H9 (cell line): ENCODE data around the gene DDA1. TPM values are rescaled to one million over a fixed set of nuclear protein-coding genes. Genes with fewer than 3 reads are reported as not detected.

ENCODE experiments used
- DNase-seq: peaks from one replicate; pipeline ENCODE4 v3.0.0-alpha.2; 2017
- H2AFZ ChIP-seq: one replicate; pipeline ENCODE4 v1.6.1; 2013; ENCODE audit warnings: mild to moderate bottlenecking, low read length, control low read depth, moderate library complexity
- H2AK5ac ChIP-seq: 2 replicates; pipeline ENCODE4 v1.6.1; 2013; ENCODE audit warnings: low read length, control low read depth, mixed read lengths; ENCODE audit not compliant: insufficient read length
- H2BK120ac ChIP-seq: one replicate; pipeline ENCODE4 v1.6.1; 2013; ENCODE audit warnings: low read depth, mild to moderate bottlenecking, low read length, control low read depth, inconsistent platforms; ENCODE audit not compliant: poor library complexity, severe bottlenecking
- H2BK12ac ChIP-seq: 2 replicates; pipeline ENCODE4 v1.6.1; 2013; ENCODE audit warnings: low read length, control low read depth, mixed read lengths, low read depth; ENCODE audit not compliant: insufficient read length
- H2BK15ac ChIP-seq: 2 replicates; pipeline ENCODE4 v1.6.1; 2013; ENCODE audit warnings: low read depth, low read length, control low read depth
- H2BK20ac ChIP-seq: one replicate; pipeline ENCODE4 v1.6.1; 2013; ENCODE audit warnings: low read depth, mild to moderate bottlenecking, low read length, control low read depth, inconsistent platforms; ENCODE audit not compliant: poor library complexity, severe bottlenecking
- H2BK5ac ChIP-seq: 2 replicates; pipeline ENCODE4 v1.6.1; 2013; ENCODE audit warnings: low read length, control low read depth, mixed read lengths; ENCODE audit not compliant: insufficient read length
- H3K14ac ChIP-seq: 2 replicates; pipeline ENCODE4 v1.6.1; 2013; ENCODE audit warnings: low read length, control low read depth; ENCODE audit not compliant: insufficient read depth
- H3K18ac ChIP-seq: 2 replicates; pipeline ENCODE4 v1.6.1; 2013; ENCODE audit warnings: low read depth, mild to moderate bottlenecking, mixed read lengths, low read length, control low read depth; ENCODE audit not compliant: insufficient read length
- H3K23ac ChIP-seq: 2 replicates; pipeline ENCODE4 v1.6.1; 2013; ENCODE audit warnings: low read length, control low read depth, mixed read lengths, low read depth; ENCODE audit not compliant: insufficient read length
- H3K23me2 ChIP-seq: 2 replicates; pipeline ENCODE4 v1.6.1; 2013; ENCODE audit warnings: low read depth, mild to moderate bottlenecking, mixed read lengths, low read length, control low read depth; ENCODE audit not compliant: insufficient read length, poor library complexity, severe bottlenecking
- H3K27ac ChIP-seq: 2 replicates; pipeline ENCODE4 v1.5.1; 2013; ENCODE audit warnings: low read length, control low read depth, mixed read lengths, low read depth; ENCODE audit not compliant: insufficient read length
- H3K27me3 ChIP-seq: 2 replicates; pipeline ENCODE4 v1.6.1; 2013; ENCODE audit warnings: low read length, control low read depth, inconsistent platforms; ENCODE audit not compliant: insufficient read depth
- H3K4ac ChIP-seq: 2 replicates; pipeline ENCODE4 v1.6.1; 2013; ENCODE audit warnings: low read depth, mild to moderate bottlenecking, control low read depth, inconsistent platforms, low read length, moderate library complexity
- H3K4me1 ChIP-seq: 2 replicates; pipeline ENCODE4 v1.6.1; 2013; ENCODE audit warnings: low read length, control low read depth, inconsistent platforms; ENCODE audit not compliant: insufficient read depth
- H3K4me2 ChIP-seq: 2 replicates; pipeline ENCODE4 v1.6.1; 2013; ENCODE audit warnings: low read length, control low read depth, mixed read lengths; ENCODE audit not compliant: insufficient read length, insufficient read depth
- H3K56ac ChIP-seq: 2 replicates; pipeline ENCODE4 v1.6.1; 2013; ENCODE audit warnings: low read depth, mild to moderate bottlenecking, mixed read lengths, low read length, control low read depth; ENCODE audit not compliant: insufficient read length
- H3K79me1 ChIP-seq: 2 replicates; pipeline ENCODE4 v1.6.1; 2013; ENCODE audit warnings: low read depth, mild to moderate bottlenecking, moderate library complexity, low read length, control low read depth, inconsistent platforms; ENCODE audit not compliant: insufficient read depth, poor library complexity, severe bottlenecking
- H3K79me2 ChIP-seq: 2 replicates; pipeline ENCODE4 v1.6.1; 2013; ENCODE audit warnings: low read length, control low read depth, inconsistent platforms; ENCODE audit not compliant: insufficient read depth
- H3K9ac ChIP-seq: 2 replicates; pipeline ENCODE4 v1.6.1; 2013; ENCODE audit warnings: low read length, control low read depth, mixed read lengths; ENCODE audit not compliant: insufficient read length; ENCODE audit errors: extremely low read depth
- H3K9me3 ChIP-seq: one replicate; pipeline ENCODE4 v1.6.1; 2013; ENCODE audit warnings: low read depth, low read length, inconsistent platforms; ENCODE audit not compliant: control insufficient read depth
- H3T11ph ChIP-seq: one replicate; pipeline ENCODE4 v1.6.1; 2013; ENCODE audit warnings: mild to moderate bottlenecking, low read length, control low read depth, inconsistent platforms
- H4K20me1 ChIP-seq: one replicate; pipeline ENCODE4 v1.6.1; 2013; ENCODE audit not compliant: control insufficient read depth, insufficient read length, insufficient read depth
- H4K5ac ChIP-seq: 2 replicates; pipeline ENCODE4 v1.6.1; 2013; ENCODE audit warnings: low read depth, mild to moderate bottlenecking, mixed read lengths, low read length, control low read depth; ENCODE audit not compliant: insufficient read length
- H4K8ac ChIP-seq: replicated peaks from 2 replicates; pipeline ENCODE4 v1.6.1; 2013; ENCODE audit warnings: low read length, control low read depth, mixed read lengths, low read depth; ENCODE audit not compliant: insufficient read length
- H4K91ac ChIP-seq: 2 replicates; pipeline ENCODE4 v1.6.1; 2013; ENCODE audit warnings: low read depth, mild to moderate bottlenecking, moderate library complexity, mixed read lengths, low read length, control low read depth; ENCODE audit not compliant: insufficient read length
- H3K27ac Mint-ChIP-seq, 3 experiments: 2 replicates in 2 of 3; 3 replicates in 1 of 3; pipeline ENCODE4 v1.8.0; 2020 to 2021; ENCODE audit warnings: mixed read lengths in 3 of 3, mild to moderate bottlenecking in 1 of 3, moderate library complexity in 1 of 3
- H3K27me3 Mint-ChIP-seq: 2 replicates; pipeline ENCODE4 v1.8.0; 2021; ENCODE audit warnings: low read depth, mild to moderate bottlenecking, moderate library complexity, mixed read lengths
- H3K36me3 Mint-ChIP-seq, 3 experiments: 2 replicates in 2 of 3; 3 replicates in 1 of 3; pipeline ENCODE4 v1.8.0; 2020 to 2021; ENCODE audit warnings: low read depth in 3 of 3, mixed read lengths in 3 of 3; ENCODE audit not compliant: insufficient read depth in 1 of 3
- H3K4me1 Mint-ChIP-seq, 2 experiments: 2 replicates each; pipeline ENCODE4 v1.8.0; 2020; ENCODE audit warnings: mixed read lengths in 2 of 2
- H3K4me3 Mint-ChIP-seq, 2 experiments: 2 replicates in 1 of 2; 3 replicates in 1 of 2; pipeline ENCODE4 v1.8.0; 2020 to 2021; ENCODE audit warnings: mild to moderate bottlenecking in 2 of 2, mixed read lengths in 2 of 2, moderate library complexity in 1 of 2
- H3K9me3 Mint-ChIP-seq, 2 experiments: 2 replicates in 1 of 2; 3 replicates in 1 of 2; pipeline ENCODE4 v1.8.0; 2020; ENCODE audit warnings: mild to moderate bottlenecking in 2 of 2, mixed read lengths in 2 of 2, moderate library complexity in 1 of 2
- CTCF ChIP-seq: fragments of 200-600 bp; sonication (generic); conservative IDR thresholded peaks from 3 replicates; pipeline ENCODE4 v1.8.0; 2021; ENCODE audit warnings: antibody characterized with exemption, mild to moderate bottlenecking
- WGBS: extraction: QIAGEN DNeasy Blood & Tissue Kit; methylation state at CpG from one replicate; pipeline ENCODE4 v1.1.7; 2013; ENCODE audit warnings: missing lambda C conversion rate, low lambda C conversion rate, mixed read lengths; ENCODE audit not compliant: insufficient read length; ENCODE audit errors: extremely low coverage; 5-methylcytosine and 5-hydroxymethylcytosine counted together
- total RNA-seq: library from RNA; stranded (reverse); gene quantifications from 2 replicates; pipeline ENCODE4 v1.2.1, GENCODE V29; 2021

Gene DDA1
- total RNA-seq, 1 experiment from 2014 or later = 45.7 TPM

- Mint-ChIP-seq H3K27me3 (peaks cover 7% of the 10 kb centered on the region), H3K36me3 (peaks cover 18 to 24% (median 24%) of the 10 kb centered on the region in 3 experiments), H3K4me1 (peaks cover 4 to 9% of the 10 kb centered on the region in 2 experiments; a peak in 2 of 4 replicates), H3K9me3 (no peaks in the 10 kb centered on the region; a peak in 1 of 5 replicates), H3K4me3 (no peak overlapping the region), H3K27ac (no peak overlapping the region)
- H3K79me2 ChIP-seq = no peaks in the 10 kb centered on the region
- H3K9me3 ChIP-seq = no peaks in the 10 kb centered on the region
- no peak overlapping the region for H3K56ac ChIP-seq
- no CpG with 5 or more reads among the region's 18 CpGs for WGBS
- H3K4me2 ChIP-seq = no peak overlapping the region
- H3K9ac ChIP-seq = no peak overlapping the region
- no peak overlapping the region for H3K23ac ChIP-seq
- no peak overlapping the region for H2BK5ac ChIP-seq
- no peak overlapping the region for H2BK12ac ChIP-seq
- no peak overlapping the region for H4K8ac ChIP-seq
- H3K18ac ChIP-seq = no peak overlapping the region
- no peak overlapping the region for H4K5ac ChIP-seq
- H3K4ac ChIP-seq = no peak overlapping the region
- no peak overlapping the region for H4K91ac ChIP-seq
- H2AK5ac ChIP-seq = no peak overlapping the region
- H2BK120ac ChIP-seq = no peak overlapping the region
- no peak overlapping the region for H3K27ac ChIP-seq
- H3T11ph ChIP-seq = no peak overlapping the region
- peaks cover 4% of the 10 kb centered on the region for H4K20me1 ChIP-seq
- no peak overlapping the region for H2AFZ ChIP-seq
- H3K14ac ChIP-seq = no peak overlapping the region
- H3K23me2 ChIP-seq = peaks cover 5% of the 10 kb centered on the region
- no peaks in the 10 kb centered on the region for H3K79me1 ChIP-seq
- no peaks in the 10 kb centered on the region; the same call in 1 of the 2 replicates for H3K27me3 ChIP-seq
- H2BK15ac ChIP-seq = no peak overlapping the region
- TF ChIP-seq CTCF = no peak
- no peak overlapping the region for H2BK20ac ChIP-seq
- H3K4me1 ChIP-seq = no peaks in the 10 kb centered on the region
- no peak for DNase-seq
Measured at GRCh38 chr19:17285415-17286135, 23.8 kb upstream of the DDA1 start.
